GM12878 (cell line): ENCODE data around the gene ARMC6. TPM values are rescaled to one million over a fixed set of nuclear protein-coding genes. Genes with fewer than 3 reads are reported as not detected.
A peak's percentile ranks its signal among the peaks of the same experiment; 100 is the strongest.

Source experiments
- ATAC-seq: fragments of 200-7000 bp; cut with Tn5 transposase; 3 replicates; pipeline ENCODE4 v1.9.1; 2020; ENCODE audit warnings: mild to moderate bottlenecking, moderate library complexity
- BruUV-seq: library from RNA; stranded (reverse); fragments of 400-500 nt; replicated peaks from 2 replicates; lab custom pipeline; 2021; lab: Mats Ljungman, UMichigan
- CTCF ChIA-PET: fragments of 300-600 bp; sonication (Branson Sonifier 250); formaldehyde crosslinking; extraction: SDS; loops from one replicate; lab custom pipeline; 2021; ENCODE audit warnings: inconsistent platforms; lab: Yijun Ruan, JAX
- POLR2A ChIA-PET: fragments of 350-600 bp; formaldehyde crosslinking; extraction: SDS; loops from one replicate; lab custom pipeline; 2021; ENCODE audit warnings: inconsistent platforms; lab: Charles Lee
- RAD21 ChIA-PET: fragments of 300-600 bp; sonication (Branson Sonifier 250); formaldehyde crosslinking; loops from one replicate; lab custom pipeline; 2023; ENCODE audit warnings: antibody characterized with exemption; ENCODE audit not compliant: unreplicated experiment; lab: Charles Lee
- SMC1A ChIA-PET: fragments of 300-600 bp; sonication (Branson Sonifier 250); formaldehyde crosslinking; loops from one replicate; lab custom pipeline; 2023; ENCODE audit not compliant: unreplicated experiment, uncharacterized antibody; lab: Charles Lee
- DNase-seq: peaks from one replicate; pipeline ENCODE4 v3.0.0-alpha.2; 2011; ENCODE audit warnings: low read depth, low spot score
- FAIRE-seq: peaks from 3 replicates; lab custom pipeline; 2011; peaks lifted over from hg19 to GRCh38; lab: Jason Lieb, UNC
- H2AFZ ChIP-seq: 2 replicates; pipeline ENCODE4 v1.6.0; 2011; ENCODE audit warnings: low read depth, low read length, control low read depth; ENCODE audit not compliant: control insufficient read depth
- H3K27ac ChIP-seq: 2 replicates; pipeline ENCODE4 v1.5.1; 2011; ENCODE audit warnings: control low read depth; ENCODE audit not compliant: control insufficient read depth, insufficient read depth
- H3K27me3 ChIP-seq, 2 experiments: replicated peaks in 1 of 2; 2 replicates each; pipeline versions ENCODE4 v1.6.0 to v1.6.1; 2011; ENCODE audit warnings: low read length in 1 of 2; ENCODE audit not compliant: control insufficient read depth in 2 of 2, insufficient read depth in 2 of 2
- H3K36me3 ChIP-seq, 2 experiments: 2 replicates each; pipeline ENCODE4 v1.5.1; 2011; ENCODE audit warnings: low read length in 1 of 2; ENCODE audit not compliant: control insufficient read depth in 2 of 2, insufficient read depth in 2 of 2
- H3K4me1 ChIP-seq: 2 replicates; pipeline ENCODE4 v1.6.1; 2011; ENCODE audit warnings: mild to moderate bottlenecking, low read length, moderate library complexity, mixed read lengths; ENCODE audit not compliant: control insufficient read depth, insufficient read depth
- H3K4me2 ChIP-seq: 2 replicates; pipeline ENCODE4 v1.6.0; 2011; ENCODE audit warnings: control low read depth; ENCODE audit not compliant: control insufficient read depth, insufficient read depth
- H3K4me3 ChIP-seq: fragments of 200-600 bp; sonication (generic); 2 replicates; pipeline ENCODE4 v1.5.1; 2016
- H3K79me2 ChIP-seq: 2 replicates; pipeline ENCODE4 v1.6.0; 2011; ENCODE audit warnings: low read length; ENCODE audit not compliant: control insufficient read depth, insufficient read depth
- H3K9ac ChIP-seq: 2 replicates; pipeline ENCODE4 v1.8.0; 2011; ENCODE audit warnings: low read length, control low read depth, mixed read lengths; ENCODE audit not compliant: control insufficient read depth, insufficient read depth
- H3K9me3 ChIP-seq: replicated peaks from 3 replicates; pipeline ENCODE4 v1.5.1; 2011; ENCODE audit warnings: mild to moderate bottlenecking, low read length; ENCODE audit not compliant: control insufficient read depth, insufficient read depth
- H4K20me1 ChIP-seq: 2 replicates; pipeline ENCODE4 v1.6.0; 2011; ENCODE audit not compliant: control insufficient read depth, insufficient read depth
- CHD2 ChIP-seq: IDR thresholded peaks from 2 replicates; pipeline ENCODE4 v1.6.1; 2011; ENCODE audit warnings: low read depth, low read length, improper control_type of control experiment, borderline replicate concordance
- IKZF1 ChIP-seq: fragments of 450-650 bp; conservative IDR thresholded peaks from 2 replicates; pipeline ENCODE4 v1.6.1; 2017; ENCODE audit warnings: antibody characterized with exemption, mild to moderate bottlenecking
- JUNB ChIP-seq: IDR thresholded peaks from 2 replicates; pipeline ENCODE4 v1.6.1; 2016; ENCODE audit warnings: antibody characterized with exemption, mild to moderate bottlenecking
- RAD21 ChIP-seq: IDR thresholded peaks from 2 replicates; pipeline ENCODE4 v1.6.1; 2011; ENCODE audit warnings: mild to moderate bottlenecking, low read depth, low read length, moderate library complexity; ENCODE audit not compliant: insufficient read depth
- RCOR1 ChIP-seq: conservative IDR thresholded peaks from 2 replicates; pipeline ENCODE4 v1.6.1; 2012; ENCODE audit warnings: low read depth, low read length, improper control_type of control experiment
- RFX5 ChIP-seq: IDR thresholded peaks from 2 replicates; pipeline ENCODE4 v1.6.1; 2011; ENCODE audit warnings: low read depth, low read length, improper control_type of control experiment
- SMARCA5 ChIP-seq: fragments of 450-650 bp; IDR thresholded peaks from 2 replicates; pipeline ENCODE4 v1.6.1; 2017; ENCODE audit warnings: mild to moderate bottlenecking
- SMC3 ChIP-seq: IDR thresholded peaks from 2 replicates; pipeline ENCODE4 v1.6.1; 2011; ENCODE audit warnings: low read length, improper control_type of control experiment, borderline replicate concordance
- SPI1 ChIP-seq: IDR thresholded peaks from 2 replicates; pipeline ENCODE4 v1.6.1; 2011; ENCODE audit warnings: low read depth, mild to moderate bottlenecking, low read length, moderate library complexity, borderline replicate concordance; ENCODE audit not compliant: insufficient read depth
- SRF ChIP-seq, 2 experiments: IDR thresholded peaks; 2 replicates each; pipeline ENCODE4 v1.6.1; 2011; ENCODE audit warnings: low read depth in 2 of 2, low read length in 2 of 2, mild to moderate bottlenecking in 1 of 2, moderate library complexity in 1 of 2
- YY1 ChIP-seq: IDR thresholded peaks from 2 replicates; pipeline ENCODE4 v1.6.1; 2011; ENCODE audit warnings: low read depth, mild to moderate bottlenecking, low read length
- WGBS: methylation state at CpG from one replicate; pipeline ENCODE4 v1.1.6; 2016; ENCODE audit warnings: low lambda C conversion rate; ENCODE audit not compliant: insufficient replicate concordance, insufficient coverage; ENCODE audit errors: missing lambda C conversion rate; 5-methylcytosine and 5-hydroxymethylcytosine counted together
- in situ Hi-C: fragments of 300-500 bp; cut with MboI; formaldehyde crosslinking; loops from 9 replicates; pipeline ENCODE4 v1.14.3; 2018; ENCODE audit warnings: mixed read lengths
- intact Hi-C: fragments of 100-400 bp; cut with micrococcal nuclease; formaldehyde crosslinking; loops from one replicate; pipeline ENCODE4 v1.14.2; 2022; ENCODE audit not compliant: unreplicated experiment
- polyA plus RNA-seq, 11 experiments: library from polyadenylated mRNA; depleted of rRNA in 4 of 11; unstranded in 6 of 11; stranded (reverse) in 5 of 11; fragments of >200 nt; fragmentation: Nextera tagmentation in 4 of 11; fragmentation: Illumina TruSeq in 1 of 11; extraction: Ambion mirVana in 4 of 11; extraction: Trizol in 1 of 11; gene quantifications; 1 replicate in 1 of 11; 2 replicates in 10 of 11; pipeline versions ENCODE4 v1.2.1 to v1.2.3, GENCODE V29; 2011 to 2016; ENCODE audit warnings: inconsistent platforms in 2 of 11, missing spikeins in 2 of 11, low read depth in 1 of 11
- total RNA-seq, 4 experiments: library from RNA; depleted of rRNA in 3 of 4; stranded (reverse); fragments of >200 nt in 3 of 4; fragmentation: Illumina TruSeq in 1 of 4; extraction: Trizol in 1 of 4; gene quantifications; 2 replicates each; pipeline versions ENCODE4 v1.2.1 to v1.2.3, GENCODE V29; 2013 to 2021
- TF ChIP-seq, protein P1 (sequence below): fragments of 450-650 bp; IDR thresholded peaks from 2 replicates; pipeline ENCODE4 v1.6.1; 2017; ENCODE audit warnings: mild to moderate bottlenecking
- TF ChIP-seq, protein P2 (sequence below), 3 experiments: IDR thresholded peaks in 2 of 3; conservative IDR thresholded peaks in 1 of 3; 2 replicates each; pipeline ENCODE4 v1.5.1; 2011; ENCODE audit warnings: low read depth in 3 of 3, low read length in 3 of 3, mild to moderate bottlenecking in 3 of 3, control low read depth in 2 of 3, moderate library complexity in 2 of 3, inconsistent platforms in 1 of 3, mixed read lengths in 1 of 3; ENCODE audit not compliant: control insufficient read depth in 2 of 3, insufficient read depth in 1 of 3; ENCODE audit errors: extremely low read depth in 1 of 3
- TF ChIP-seq, protein P3 (sequence below): IDR thresholded peaks from 2 replicates; pipeline ENCODE4 v1.6.1; 2011; ENCODE audit warnings: borderline replicate concordance, low read depth, mild to moderate bottlenecking, moderate library complexity, mixed read lengths, low read length; ENCODE audit not compliant: insufficient read depth; ENCODE audit errors: extremely low read length

ARMC6 gene
- total and polyA plus RNA-seq, 10 of the 15 experiments (the other 5 are each of a cell fraction or from before 2014, with no cell fraction given), result 1.1 to 64.4 (median 41.6) TPM

DNA sequence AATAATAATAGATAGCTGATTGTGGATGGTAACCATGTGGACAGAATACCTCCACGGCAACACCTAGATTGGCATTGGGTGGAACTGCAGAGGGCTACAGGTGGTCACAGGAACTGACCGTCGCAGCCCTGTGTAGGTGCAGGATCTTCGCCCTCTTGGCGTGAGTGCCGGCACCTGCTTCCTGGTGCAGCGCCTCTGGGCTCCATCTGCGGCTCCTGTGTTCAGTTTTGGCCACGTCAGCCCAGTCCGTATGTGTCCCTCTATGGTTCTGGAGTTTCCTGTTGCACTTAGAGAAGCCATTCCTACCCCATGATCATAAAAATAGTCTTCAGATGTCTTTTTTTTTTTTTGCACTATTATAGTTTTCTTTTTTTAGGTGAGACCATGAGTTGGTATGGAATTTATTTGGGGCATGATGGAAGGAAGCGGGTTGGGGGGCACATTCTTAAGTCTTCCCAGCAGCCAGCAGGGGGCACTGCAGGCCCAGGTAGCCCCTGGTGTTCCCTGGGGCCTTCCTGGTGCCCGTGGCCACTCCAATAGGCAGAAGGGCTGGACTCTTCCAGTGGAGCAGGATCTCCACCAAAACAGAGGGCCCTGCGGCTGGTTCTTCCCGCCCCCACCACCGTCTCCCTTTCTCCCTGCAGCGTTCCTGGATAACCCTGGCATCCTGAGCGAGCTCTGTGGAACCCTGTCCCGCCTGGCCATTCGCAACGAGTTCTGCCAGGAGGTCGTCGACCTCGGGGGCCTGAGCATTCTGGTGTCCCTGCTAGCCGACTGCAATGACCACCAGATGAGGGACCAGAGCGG lies 20.3 kb downstream of the ARMC6 start:
- Histone ChIP-seq H4K20me1 (no peaks in the 10 kb centered on the region; the same call in 1 of the 2 replicates), H3K27ac (no peak overlapping the region), H3K4me1 (no peaks in the 10 kb centered on the region), H3K4me3 (no peak overlapping the region), H2AFZ (no peak overlapping the region), H3K9me3 (no peaks in the 10 kb centered on the region), H3K79me2 (no peaks in the 10 kb centered on the region), H3K4me2 (no peak overlapping the region), H3K9ac (no peak overlapping the region), H3K27me3 (no peaks in the 10 kb centered on the region)
- ChIA-PET CTCF (interaction anchor here (0.6 to 3.7 kb wide), 17 partner anchors 13 to 123 kb away, joined by 3 to 24 read pairs (median 4); no protein-coding TSS in a partner anchor), RAD21 (interaction anchor here (0.8 kb wide), 1 partner anchor 62 kb away, joined by 4 read pairs; no protein-coding TSS in a partner anchor), POLR2A (no interaction called here)
- WGBS, result 93% methylated on average over 24 of the region's 25 CpGs
- intact Hi-C loops, result loop anchor here (1.0 to 5.0 kb wide), 2 partner anchors 59 to 86 kb away; no protein-coding TSS in a partner anchor
- in situ Hi-C loops, result no loop called here
- DNase-seq, result no peak
- BruUV-seq, result no TSS peak
- FAIRE-seq, result no peak
- peak; percentile 80 for ATAC-seq
- TF ChIP-seq RFX5, result no peak
- peak; percentile 83 for TF ChIP-seq RAD21
- TF ChIP-seq, protein P1, sequence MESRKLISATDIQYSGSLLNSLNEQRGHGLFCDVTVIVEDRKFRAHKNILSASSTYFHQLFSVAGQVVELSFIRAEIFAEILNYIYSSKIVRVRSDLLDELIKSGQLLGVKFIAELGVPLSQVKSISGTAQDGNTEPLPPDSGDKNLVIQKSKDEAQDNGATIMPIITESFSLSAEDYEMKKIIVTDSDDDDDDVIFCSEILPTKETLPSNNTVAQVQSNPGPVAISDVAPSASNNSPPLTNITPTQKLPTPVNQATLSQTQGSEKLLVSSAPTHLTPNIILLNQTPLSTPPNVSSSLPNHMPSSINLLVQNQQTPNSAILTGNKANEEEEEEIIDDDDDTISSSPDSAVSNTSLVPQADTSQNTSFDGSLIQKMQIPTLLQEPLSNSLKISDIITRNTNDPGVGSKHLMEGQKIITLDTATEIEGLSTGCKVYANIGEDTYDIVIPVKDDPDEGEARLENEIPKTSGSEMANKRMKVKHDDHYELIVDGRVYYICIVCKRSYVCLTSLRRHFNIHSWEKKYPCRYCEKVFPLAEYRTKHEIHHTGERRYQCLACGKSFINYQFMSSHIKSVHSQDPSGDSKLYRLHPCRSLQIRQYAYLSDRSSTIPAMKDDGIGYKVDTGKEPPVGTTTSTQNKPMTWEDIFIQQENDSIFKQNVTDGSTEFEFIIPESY, result no peak
- TF ChIP-seq RCOR1, result no peak
- peak; percentile 35; the same call in 1 of the 2 replicates for TF ChIP-seq IKZF1
- no peak for TF ChIP-seq SPI1
- TF ChIP-seq, protein P2, sequence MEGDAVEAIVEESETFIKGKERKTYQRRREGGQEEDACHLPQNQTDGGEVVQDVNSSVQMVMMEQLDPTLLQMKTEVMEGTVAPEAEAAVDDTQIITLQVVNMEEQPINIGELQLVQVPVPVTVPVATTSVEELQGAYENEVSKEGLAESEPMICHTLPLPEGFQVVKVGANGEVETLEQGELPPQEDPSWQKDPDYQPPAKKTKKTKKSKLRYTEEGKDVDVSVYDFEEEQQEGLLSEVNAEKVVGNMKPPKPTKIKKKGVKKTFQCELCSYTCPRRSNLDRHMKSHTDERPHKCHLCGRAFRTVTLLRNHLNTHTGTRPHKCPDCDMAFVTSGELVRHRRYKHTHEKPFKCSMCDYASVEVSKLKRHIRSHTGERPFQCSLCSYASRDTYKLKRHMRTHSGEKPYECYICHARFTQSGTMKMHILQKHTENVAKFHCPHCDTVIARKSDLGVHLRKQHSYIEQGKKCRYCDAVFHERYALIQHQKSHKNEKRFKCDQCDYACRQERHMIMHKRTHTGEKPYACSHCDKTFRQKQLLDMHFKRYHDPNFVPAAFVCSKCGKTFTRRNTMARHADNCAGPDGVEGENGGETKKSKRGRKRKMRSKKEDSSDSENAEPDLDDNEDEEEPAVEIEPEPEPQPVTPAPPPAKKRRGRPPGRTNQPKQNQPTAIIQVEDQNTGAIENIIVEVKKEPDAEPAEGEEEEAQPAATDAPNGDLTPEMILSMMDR (IDR thresholded peaks at IDR 0.05 in 2 of 3, conservative IDR thresholded peaks at IDR 0.05 in 1 of 3; ENCODE audit: control insufficient read depth in 2 of 3, extremely low read depth in 1 of 3, insufficient read depth in 1 of 3, low read depth in 3 of 3, low read length in 3 of 3), result peak; percentile 64 to 73 (median 66)
- no peak for TF ChIP-seq CHD2
- no peak for TF ChIP-seq JUNB
- TF ChIP-seq SMARCA5, result no peak
- TF ChIP-seq, protein P3, sequence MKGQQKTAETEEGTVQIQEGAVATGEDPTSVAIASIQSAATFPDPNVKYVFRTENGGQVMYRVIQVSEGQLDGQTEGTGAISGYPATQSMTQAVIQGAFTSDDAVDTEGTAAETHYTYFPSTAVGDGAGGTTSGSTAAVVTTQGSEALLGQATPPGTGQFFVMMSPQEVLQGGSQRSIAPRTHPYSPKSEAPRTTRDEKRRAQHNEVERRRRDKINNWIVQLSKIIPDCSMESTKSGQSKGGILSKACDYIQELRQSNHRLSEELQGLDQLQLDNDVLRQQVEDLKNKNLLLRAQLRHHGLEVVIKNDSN, result no peak
- TF ChIP-seq SMC3, result peak; percentile 66
- 0 out of 2 replicates have a peak, but pooled peaks have one; percentile 43 for TF ChIP-seq YY1
- no peak for TF ChIP-seq SRF (IDR thresholded peaks at IDR 0.05; ENCODE audit: low read depth in 2 of 2, low read length in 2 of 2)
- TF ChIP-seq, all 136 proteins: peak for 5
- peaks cover 30 to 42% of the 10 kb centered on the region in 2 experiments for H3K36me3 ChIP-seq
- SMC1A ChIA-PET, result interaction anchor here (0.6 to 1.6 kb wide), 7 partner anchors 33 to 121 kb away, joined by 3 to 6 read pairs (median 3); no protein-coding TSS in a partner anchor
